NK-92 (cell line): ENCODE data around the gene UQCC2.

Experiments
- DNase-seq: peaks from one replicate; lab custom pipeline; 2025; ENCODE audit not compliant: unreplicated experiment; lab: John Stamatoyannopoulos, UW

The UQCC2 gene

DNA sequence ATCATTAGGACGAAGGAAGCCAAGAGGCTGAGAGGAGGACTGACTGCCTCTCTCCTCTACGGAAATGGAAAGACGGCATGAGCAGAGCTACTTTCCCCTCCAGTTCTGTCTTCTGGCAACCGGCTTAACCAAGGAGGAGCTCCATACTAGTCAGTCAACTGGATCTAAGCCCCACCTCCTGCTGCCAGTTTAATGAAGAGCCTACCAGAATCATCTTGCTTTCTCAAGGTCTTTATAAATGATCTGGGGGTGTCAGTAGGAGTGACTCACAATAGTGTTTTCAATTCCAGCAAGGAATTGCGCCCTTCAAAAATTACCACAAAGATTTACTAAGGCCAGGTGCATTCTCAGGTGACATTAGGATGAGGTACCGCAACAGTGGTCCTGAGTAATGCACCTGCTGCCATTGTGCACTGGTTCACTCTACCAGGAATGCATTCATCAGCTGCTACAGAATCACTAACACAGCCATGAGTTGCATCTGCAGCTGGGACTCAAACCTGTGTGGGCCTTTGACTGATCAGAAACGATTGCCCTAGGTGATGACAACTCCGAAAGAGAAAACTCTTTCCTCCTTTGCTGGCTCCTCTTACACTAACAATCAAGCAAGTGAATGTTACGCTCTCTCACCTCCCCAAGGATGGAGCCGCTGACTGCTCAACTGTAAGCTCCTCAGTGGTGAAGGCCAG, 2.8 kb downstream of the UQCC2 start:
- DNase-seq: no peak

DNA sequence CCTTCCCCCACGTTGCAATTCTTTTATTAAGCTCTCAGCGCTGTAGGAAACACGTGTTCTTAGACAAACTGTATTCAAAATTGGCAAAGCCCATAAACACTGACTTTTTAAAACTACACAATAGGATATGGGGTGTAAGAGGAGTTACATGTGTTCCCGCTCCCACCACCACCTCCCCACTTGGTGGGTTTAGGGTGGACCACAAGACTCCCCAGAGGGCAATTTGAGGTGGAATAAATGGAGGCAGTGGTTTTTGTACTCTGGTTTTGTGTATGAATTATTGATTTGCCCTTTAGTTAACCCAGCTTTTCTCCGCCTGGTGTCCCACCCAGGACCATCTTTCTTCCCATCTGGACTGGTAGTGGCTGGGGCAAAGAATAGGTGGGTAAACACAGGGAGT, 3.7 kb downstream of the UQCC2 start:
- no peak for DNase-seq

DNA sequence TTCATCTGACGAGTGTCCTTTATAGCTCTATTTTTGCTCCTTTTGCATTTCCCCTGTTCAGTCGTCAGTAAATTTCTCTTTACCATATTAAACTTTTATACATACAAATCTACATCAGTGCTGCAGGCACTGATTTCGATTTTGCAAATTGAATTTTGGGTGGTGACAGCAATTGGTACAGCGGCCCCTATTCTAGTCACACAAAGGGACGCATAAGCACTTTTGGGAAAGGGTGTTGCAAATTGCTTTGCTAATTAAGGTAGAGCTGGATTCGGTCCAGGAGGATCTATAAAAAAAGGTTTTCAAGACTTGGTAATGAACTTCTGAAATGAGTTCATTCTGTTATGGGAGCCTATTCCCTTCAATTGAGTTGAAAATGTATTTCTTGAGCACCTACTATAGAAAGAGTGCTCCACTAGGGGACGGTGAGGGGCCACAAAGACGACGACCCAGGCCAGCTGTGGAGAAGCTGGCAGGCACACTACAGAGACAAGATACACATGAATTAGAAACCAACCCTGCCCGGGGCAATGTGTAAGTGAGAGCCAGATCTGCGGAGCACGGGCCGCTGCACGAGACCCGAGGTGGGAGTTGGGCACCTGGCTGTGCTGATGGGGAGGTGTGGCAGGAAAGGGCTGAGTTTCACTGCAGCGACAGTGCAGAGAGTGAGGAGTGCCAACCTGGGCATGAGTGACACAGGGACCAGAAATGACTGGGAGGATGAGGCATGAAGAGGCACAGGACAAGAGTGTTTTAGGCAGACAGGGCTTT, 5.4 kb downstream of the UQCC2 start:
- DNase-seq: no peak

DNA sequence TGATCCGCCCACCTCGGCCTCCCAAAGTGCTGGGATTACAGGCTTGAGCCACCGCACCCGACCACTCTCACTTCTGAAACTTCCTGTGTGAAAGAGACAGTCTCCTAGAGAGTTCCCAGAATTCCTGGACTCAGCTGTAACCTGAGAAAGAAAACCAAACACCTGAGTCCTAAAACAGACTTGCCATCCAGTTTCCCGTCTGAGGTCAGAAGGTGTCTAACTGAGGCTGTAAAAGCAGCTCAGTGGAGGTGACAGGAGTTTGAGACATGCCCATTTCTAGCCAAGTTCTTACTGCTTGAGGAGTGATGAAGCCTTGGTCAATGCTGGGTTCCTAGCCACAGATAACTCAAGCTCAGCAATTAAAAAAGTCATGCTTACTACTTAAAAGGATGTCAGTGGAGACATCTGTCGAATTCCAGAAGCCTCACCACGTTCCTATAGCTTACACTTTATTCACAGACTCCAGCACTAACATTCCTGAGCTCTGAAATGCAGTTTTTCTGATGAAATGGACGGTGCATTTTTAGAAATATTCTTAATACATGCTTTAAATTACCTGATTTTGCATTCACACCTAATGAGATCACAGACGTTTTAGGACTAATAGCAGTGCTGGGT, 6.1 kb downstream of the UQCC2 start:
- no peak for DNase-seq

DNA sequence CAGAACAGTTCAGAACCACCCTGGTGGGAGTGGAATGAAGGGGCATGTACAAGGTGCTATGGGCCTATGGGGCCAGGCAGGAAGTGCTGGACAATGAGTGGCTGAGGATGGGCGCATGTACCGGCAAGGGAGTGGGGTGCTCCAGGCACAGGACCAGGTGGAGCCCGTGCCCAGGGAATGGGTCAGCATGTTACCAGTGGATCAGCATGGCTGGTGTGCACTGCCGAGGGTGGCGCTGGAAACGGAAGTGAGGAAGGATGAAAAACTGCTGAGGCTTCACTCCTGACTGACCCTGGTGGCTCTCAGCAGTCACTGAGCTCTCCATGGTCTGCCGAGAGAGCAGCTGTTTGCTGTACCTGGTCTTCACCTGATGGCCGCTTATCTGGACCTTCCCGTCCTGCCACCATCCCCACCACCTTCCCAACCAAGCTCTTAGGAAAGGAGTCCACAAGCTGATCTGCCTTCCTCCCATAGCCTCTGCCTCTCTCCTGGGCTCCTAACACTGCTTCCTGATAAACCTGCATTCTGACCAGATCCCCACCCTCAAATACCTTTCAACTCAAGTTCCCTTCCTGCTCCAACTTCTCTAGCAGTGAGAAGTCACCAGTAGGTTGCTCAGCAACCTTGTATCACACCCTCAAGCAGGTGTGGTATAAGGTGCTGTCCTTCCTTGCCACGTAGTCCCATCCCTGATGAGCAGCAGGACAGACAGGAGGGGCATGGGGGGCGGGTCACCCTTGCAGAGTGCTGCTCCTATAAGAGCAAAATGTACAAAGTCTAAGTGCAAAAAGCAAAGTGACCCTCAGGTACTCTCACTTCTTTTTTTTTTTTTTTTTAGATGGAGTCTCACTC, 7.1 kb downstream of the UQCC2 start:
- DNase-seq: no peak

DNA sequence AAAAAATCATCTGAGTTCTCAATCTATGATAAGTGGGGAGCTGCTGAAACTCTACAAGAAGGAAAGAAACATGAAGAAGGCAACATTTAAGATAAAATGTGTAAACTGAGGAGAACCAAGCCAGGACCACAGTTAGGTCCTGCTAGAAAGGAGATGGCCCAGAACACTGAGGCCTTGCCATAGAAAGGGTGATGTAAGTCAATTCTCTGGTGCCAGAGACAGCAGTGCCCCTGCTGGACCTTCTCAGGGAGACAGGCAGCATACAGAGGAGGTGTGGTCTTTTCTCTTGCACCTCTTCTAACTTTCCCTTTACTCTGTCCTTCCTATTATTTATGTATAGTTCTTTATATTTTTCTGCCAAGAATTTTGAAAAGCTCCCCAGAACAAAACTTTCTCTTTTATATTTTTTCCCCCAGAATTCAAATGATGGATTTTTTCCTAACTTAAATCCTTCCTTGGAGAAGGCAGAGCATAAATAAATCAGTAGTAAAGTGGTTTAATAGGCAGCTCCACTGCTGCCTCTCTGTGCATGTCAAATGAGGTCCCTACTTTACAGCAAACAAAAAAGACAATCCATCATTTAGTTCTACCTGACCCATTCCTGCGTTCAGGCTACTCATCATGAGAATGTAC, 9.0 kb downstream of the UQCC2 start:
- DNase-seq: no peak

DNA sequence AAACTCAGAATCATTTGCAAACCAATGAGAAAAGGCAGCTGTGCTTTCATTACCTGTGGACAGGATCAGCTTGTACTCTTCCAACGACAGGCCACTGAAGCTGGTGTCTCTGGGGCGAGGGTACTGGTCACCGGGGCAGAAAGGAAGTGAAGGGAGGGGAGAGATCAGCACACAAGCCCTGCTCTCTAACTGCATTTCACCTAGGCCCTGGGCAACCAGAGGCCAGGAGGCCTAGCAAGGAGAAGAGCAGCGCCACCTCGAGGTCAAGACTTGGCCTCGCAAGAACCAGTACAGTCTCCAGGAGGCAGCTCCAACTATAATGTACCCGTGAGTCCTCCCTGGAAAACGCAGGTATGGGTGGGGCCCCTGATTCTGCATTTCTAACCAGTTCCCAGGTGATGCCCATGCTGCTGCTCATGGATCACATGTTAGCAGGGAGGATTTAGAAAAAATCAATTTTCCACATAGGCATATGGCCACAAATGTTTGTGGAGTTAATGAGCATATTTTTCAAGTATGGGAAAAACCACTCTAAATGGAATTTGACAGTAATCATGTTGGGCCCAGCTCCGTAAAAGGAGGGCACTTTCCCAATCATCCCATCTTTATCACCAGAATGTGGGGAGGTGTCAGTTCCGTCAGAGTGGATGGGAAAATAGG, 11.0 kb downstream of the UQCC2 start:
- no peak for DNase-seq

DNA sequence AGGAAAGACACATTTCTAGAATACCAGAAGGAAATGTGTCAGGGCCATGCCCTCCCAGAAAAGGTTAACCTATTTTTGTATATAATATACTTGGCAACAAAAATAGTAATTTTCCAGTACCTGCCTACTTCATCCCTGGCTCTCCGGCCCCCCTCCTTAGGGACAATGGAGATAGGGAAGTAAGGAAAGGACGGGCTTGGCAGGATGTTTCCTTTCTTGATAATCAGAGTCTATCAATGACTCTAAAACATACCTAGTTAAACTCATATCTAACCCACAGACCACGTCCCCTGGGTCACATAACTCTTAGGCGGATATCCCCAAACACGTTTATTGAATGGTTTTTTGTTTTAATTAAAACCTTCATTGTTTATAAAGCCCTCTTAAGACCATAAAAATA, 11.8 kb downstream of the UQCC2 start:
- no peak for DNase-seq

DNA sequence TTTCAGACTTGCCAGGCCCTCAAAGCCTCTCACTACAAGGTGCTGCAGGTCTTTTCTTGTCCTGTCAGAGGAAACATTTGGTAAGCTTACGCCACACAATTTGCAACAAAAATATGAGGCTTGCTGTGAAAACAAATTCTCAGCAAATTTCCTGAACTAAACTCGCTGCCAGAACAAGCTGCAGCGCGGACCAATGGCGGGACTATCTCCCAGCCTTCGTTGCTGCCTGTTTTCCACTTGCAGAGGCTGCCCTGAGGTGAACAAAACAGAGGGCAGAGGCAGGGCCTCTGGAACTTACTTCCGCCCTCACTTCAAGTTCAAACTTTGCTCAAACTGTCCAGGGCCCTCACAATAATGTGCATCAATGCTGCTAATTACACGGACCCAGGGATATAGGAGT, 12.4 kb downstream of the UQCC2 start:
- no peak for DNase-seq

DNA sequence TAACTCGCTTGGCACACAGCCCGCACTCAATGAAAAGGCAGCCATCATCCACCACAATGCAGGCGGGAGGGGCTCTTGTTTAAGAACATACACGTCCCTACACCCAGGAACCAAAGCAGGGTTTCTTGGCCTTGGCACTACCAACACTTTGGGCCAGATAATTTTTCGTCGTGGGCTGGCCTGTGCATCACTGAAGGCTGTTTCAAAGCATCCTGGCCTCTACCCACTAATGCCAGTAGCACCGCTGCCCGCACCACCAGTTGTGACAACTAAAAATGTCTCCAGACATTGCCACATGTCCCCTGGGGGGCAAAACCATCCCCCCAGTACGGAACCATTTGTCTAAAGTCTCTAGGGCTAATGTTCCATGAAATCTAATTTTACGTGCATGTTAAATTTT, 13.0 kb downstream of the UQCC2 start:
- DNase-seq: no peak

DNA sequence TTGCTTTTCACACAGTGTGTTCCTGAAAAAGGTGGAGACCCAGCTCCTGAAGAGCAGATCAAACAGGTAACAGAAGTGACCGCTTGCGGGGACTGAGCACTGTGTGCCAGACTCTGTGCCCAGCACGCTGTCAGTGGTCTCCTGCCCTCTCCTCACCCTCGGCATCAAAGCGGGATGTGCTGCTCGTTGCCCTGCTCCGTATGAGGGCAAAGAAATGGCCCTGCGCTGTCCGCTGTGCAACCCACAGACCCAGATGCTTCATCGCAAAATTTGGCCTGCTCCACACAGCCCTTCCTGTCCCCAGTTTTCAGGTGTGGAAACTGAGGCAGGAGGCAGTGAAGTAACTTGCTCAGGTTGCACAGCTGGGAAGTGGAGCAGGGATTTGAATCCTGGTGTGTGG, 13.7 kb downstream of the UQCC2 start:
- DNase-seq: no peak

DNA sequence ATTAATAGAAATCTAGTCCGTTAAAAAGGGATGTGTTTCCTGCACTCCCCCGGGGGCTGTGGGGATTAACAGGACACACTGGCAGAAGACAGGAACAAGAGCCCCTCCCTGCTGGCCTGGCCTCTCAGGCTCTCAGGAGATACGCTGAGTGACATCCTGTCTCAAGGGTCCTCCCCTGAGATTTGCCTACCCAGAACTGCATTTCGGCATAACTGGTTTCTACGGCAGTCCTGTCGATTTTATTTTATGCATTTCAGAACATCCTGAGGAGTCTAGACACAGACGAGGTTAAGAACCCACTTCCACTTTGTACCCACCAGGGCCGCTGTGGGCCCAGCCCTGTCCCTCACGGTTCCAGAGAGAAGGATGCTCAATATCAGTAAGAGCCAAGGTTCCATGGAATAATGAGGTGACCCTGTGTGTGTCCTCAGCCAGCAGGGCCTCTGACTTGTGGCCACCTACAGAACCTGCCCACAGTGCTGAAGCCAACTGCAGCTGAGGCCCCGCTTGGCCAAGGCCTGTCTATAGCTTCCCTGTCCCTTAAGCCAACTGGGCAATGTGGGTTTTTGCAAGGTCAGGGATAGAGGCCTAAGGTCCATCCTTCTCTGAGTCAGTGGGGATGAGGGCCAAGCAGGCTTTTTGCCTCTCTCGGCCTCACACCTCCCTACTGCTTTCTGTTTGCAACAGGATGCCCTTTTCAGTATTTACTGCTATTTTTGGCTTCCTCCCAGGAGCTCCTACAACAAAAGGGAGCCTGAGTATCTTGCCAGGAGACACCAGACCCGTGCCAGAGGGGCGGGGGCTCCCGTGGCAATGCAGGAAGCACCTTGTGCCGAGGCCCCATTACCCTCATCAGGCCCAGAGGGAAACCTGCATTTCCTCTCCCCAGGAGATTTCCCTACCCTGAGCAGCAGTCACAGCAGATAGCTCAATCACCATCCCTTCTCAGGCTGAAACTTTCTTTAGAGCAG, 14.7 kb downstream of the UQCC2 start:
- no peak for DNase-seq

DNA sequence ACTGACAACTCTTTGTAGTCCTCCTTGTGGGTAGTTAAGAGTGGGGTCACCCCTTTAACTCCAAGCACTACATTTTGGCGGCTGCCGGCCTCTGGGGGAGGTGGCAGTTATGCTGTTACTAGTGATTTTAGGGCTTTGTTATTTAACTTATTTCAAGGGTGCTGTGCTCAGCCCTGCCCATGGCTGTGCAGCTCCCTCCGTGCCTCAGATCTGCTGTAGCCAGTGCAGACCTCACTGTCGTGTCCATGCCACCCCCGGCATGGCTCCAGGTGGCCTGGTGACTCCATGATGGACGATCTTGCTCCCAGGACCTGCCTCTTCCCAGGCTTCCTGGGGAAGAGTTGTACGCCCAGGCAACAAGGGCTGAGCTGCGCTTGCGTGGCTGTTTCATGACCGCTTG, 15.4 kb downstream of the UQCC2 start:
- no peak for DNase-seq

DNA sequence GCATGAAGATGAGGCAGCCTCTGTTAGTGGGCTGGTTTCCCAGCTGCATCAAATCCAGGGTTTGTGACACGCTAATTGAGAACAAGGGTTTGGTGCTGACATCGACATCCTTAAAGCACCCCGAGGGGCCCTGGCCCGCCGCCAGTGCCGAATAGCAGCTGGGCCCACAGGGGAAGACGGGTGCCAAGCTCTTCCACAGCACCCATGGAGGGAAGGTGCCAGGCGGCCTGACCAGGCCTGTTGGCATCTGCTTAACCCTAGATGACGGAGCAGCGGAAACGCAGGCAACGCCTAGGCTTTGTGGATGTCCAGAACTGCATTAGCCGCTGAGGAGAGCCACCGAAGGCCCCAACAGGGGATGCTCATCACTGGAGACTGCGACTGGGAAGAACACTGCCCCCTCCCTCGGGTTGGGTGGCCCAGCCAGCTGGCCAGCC, 16.0 kb downstream of the UQCC2 start:
- no peak for DNase-seq

DNA sequence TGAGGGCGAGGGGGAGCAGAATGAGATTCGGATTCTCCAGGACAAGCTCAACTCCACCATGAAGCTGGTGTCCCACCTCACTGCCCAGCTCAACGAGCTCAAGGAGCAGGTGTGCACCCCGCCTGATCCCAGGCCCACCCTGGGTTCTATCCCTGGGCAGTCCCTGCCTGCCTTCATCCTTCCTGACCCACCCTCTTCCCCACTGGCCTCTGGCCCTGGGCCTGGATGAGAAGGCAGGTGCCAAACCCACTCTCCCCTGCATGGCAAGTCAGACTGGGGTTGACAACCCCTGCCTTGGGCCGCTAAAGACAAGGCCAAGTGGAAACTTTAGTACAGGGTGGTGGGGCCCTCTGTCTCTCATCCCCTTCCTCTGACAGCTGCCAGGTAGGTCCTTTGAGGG, 16.5 kb downstream of the UQCC2 start:
- no peak for DNase-seq

DNA sequence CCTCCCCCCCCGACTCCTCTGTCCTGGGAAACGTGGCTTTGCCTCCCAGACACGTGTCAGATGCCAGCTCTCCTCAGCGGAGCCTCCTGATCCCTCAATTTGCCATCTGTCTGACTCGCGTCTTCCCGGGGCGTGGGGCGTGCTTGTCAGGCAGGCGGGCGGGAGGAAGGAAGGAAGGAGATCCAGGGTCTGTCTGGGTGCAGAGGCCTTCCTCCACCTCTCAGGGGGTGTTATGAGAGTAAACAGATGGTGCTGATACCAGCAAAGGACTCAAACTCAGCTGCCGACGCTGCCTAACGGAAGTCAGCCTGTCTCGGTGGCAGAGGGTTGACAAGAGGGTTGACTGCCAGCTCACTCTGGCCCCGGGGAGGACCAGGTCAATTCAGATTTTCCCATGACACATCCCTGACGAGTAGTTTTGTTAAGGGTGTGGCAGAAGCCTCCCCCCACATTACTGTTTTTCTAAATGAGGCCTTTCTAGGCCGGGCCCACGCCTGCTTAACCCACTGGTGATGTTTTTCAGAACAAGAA, 17.0 kb downstream of the UQCC2 start:
- no peak for DNase-seq

DNA sequence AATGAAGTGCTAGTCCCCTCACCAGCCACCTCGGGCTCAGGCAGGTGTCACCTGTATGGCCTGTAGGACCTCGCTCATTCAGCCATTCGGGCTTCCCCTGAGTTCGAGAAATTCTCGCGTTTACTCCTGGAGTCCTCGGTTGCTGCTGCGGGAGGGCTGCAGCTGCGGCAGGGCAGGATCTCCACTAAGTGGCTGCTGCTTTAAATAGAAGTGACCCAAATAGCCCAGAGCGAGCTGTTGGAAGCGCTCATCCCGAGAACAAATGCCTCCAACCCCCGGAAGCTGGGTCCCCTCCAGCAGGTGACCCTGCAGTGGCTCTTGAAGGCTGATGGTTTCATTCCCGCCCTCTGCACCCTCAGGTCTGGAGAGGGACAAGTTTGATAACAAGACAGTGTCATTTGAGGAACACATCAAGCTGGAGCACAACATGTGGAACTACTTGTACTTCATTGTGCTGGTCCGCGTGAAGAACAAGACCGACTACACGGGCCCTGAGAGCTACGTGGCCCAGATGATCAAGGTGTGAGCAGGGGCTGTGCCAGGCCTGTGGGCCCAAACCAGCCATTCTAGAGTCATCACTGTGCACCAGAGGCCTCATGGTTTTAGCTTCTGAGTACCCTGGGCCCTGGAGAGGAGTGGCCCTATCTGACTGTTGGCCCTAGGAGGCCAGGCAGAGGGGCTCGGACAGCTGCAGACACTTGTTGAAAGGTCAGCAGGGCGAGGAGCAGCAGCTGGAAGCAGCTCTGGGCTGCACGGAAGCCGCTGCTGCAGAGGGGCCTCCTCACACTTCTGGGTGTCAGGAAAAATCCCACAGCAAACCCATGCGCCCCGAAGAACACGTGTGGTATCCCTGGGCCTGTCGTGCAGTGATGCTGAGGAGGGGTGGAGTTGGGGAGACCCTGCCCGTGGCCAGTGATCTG, 18.1 kb downstream of the UQCC2 start:
- no peak for DNase-seq

DNA sequence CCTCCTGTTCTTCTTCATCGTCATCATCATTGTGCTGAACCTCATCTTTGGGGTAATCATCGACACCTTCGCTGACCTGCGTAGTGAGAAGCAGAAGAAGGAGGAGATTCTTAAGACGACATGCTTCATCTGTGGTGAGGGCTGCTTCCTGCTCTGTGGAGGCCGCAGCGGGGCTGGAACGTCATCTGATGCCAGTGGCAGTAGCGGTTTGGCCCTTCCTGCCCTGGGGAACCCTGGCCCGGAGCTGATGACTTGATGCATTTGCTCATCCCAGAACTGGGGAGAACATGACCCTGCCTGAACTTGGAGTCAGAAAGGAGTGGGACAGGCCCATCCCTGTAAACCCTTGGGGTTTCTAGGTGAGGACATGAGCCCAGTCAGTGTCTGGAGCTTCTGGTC, 18.7 kb downstream of the UQCC2 start:
- no peak for DNase-seq
